HepG2 (cell line): ENCODE measurements around the gene CTDSPL2. TPM values are rescaled to one million over a fixed set of nuclear protein-coding genes. Genes with fewer than 3 reads are reported as not detected.
A peak's percentile ranks its signal among the peaks of the same experiment; 100 is the strongest.

Source experiments
- ATAC-seq: fragments of 200-7000 bp; cut with Tn5 transposase; 3 replicates; pipeline ENCODE4 v1.9.1; 2020; ENCODE audit warnings: mild to moderate bottlenecking, moderate library complexity
- BruUV-seq: library from RNA; stranded (reverse); fragments of 400-500 nt; replicated peaks from 2 replicates; lab custom pipeline; 2021; lab: Mats Ljungman, UMichigan
- CTCF ChIA-PET: fragments of 300-600 bp; formaldehyde crosslinking; extraction: SDS; loops from one replicate; lab custom pipeline; 2021; ENCODE audit warnings: low total read pairs, inconsistent platforms, low intra/inter-chr PET ratio; lab: Yijun Ruan, JAX
- POLR2A ChIA-PET: fragments of 350-600 bp; sonication (Branson Sonifier 250); formaldehyde crosslinking; loops from one replicate; lab custom pipeline; 2020; ENCODE audit warnings: antibody characterized with exemption, inconsistent platforms; lab: Yijun Ruan, JAX
- DNase-seq: peaks from one replicate; pipeline ENCODE4 v3.0.0-alpha.2; 2015; ENCODE audit warnings: low spot score
- FAIRE-seq: peaks from 3 replicates; lab custom pipeline; 2011; peaks lifted over from hg19 to GRCh38; lab: Jason Lieb, UNC
- H2AFZ ChIP-seq: one replicate; pipeline ENCODE4 v1.6.1; 2011; ENCODE audit warnings: low read length, inconsistent platforms
- H3K27ac ChIP-seq: fragments of 300-600 bp; 3 replicates; pipeline ENCODE4 v1.8.0; 2011; ENCODE audit warnings: mixed run types, mild to moderate bottlenecking, mixed read lengths, low read length, inconsistent platforms; ENCODE audit not compliant: insufficient read depth; ENCODE audit errors: extremely low read length
- H3K27me3 ChIP-seq, 2 experiments: fragments of 200-600 bp in 1 of 2; 2 replicates in 1 of 2; 3 replicates in 1 of 2; pipeline versions ENCODE4 v1.6.0 to v1.8.0; 2011; ENCODE audit warnings: low read length in 2 of 2, mild to moderate bottlenecking in 2 of 2, moderate library complexity in 2 of 2, inconsistent platforms in 1 of 2; ENCODE audit not compliant: insufficient read depth in 2 of 2, control insufficient read depth in 1 of 2
- H3K36me3 ChIP-seq, 2 experiments: fragments of 200-600 bp in 1 of 2; replicated peaks in 1 of 2; 2 replicates in 1 of 2; 3 replicates in 1 of 2; pipeline versions ENCODE4 v1.5.1 to v1.8.0; 2011; ENCODE audit warnings: low read length in 2 of 2, inconsistent platforms in 1 of 2; ENCODE audit not compliant: insufficient read depth in 2 of 2, control insufficient read depth in 1 of 2
- H3K4me1 ChIP-seq: 2 replicates; pipeline ENCODE4 v1.5.1; 2012; ENCODE audit warnings: low read length, inconsistent platforms; ENCODE audit not compliant: insufficient read depth
- H3K4me2 ChIP-seq: 2 replicates; pipeline ENCODE4 v1.6.0; 2011; ENCODE audit warnings: low read depth, low read length, inconsistent platforms
- H3K4me3 ChIP-seq, 3 experiments: fragments of 200-600 bp in 1 of 3; sonication (generic), shearing (Covaris generic) in 1 of 3; replicated peaks in 1 of 3; 2 replicates each; pipeline ENCODE4 v1.5.1; 2011 to 2016; ENCODE audit warnings: low read length in 3 of 3, inconsistent platforms in 2 of 3, low read depth in 2 of 3, mild to moderate bottlenecking in 2 of 3, control low read depth in 1 of 3, mixed read lengths in 1 of 3; ENCODE audit not compliant: insufficient read depth in 1 of 3
- H3K79me2 ChIP-seq: one replicate; pipeline ENCODE4 v1.6.1; 2011; ENCODE audit warnings: low read length, inconsistent platforms; ENCODE audit not compliant: insufficient read depth
- H3K9ac ChIP-seq: 2 replicates; pipeline ENCODE4 v1.6.0; 2011; ENCODE audit warnings: mild to moderate bottlenecking, low read depth, low read length, inconsistent platforms; ENCODE audit not compliant: insufficient read depth
- H3K9me3 ChIP-seq: 2 replicates; pipeline ENCODE4 v1.5.1; 2012; ENCODE audit warnings: mild to moderate bottlenecking, low read length
- H4K20me1 ChIP-seq: 2 replicates; pipeline ENCODE4 v1.6.0; 2011; ENCODE audit warnings: inconsistent platforms, mild to moderate bottlenecking, low read length, moderate library complexity; ENCODE audit not compliant: insufficient read depth
- HNRNPL ChIP-seq: fragments of 200-400 bp; formaldehyde crosslinking; IDR thresholded peaks from 2 replicates; pipeline ENCODE4 v1.6.1; 2017; ENCODE audit warnings: mild to moderate bottlenecking, low read depth, low read length
- KDM6A ChIP-seq: IDR thresholded peaks from 2 replicates; pipeline ENCODE4 v1.6.1; 2016; ENCODE audit warnings: low read depth
- MEF2D ChIP-seq: sonication (generic); formaldehyde crosslinking; IDR thresholded peaks from 2 replicates; pipeline ENCODE4 v1.5.1; 2020; ENCODE audit warnings: mild to moderate bottlenecking, missing genetic modification reagents
- NFKB2 ChIP-seq: sonication (generic); formaldehyde crosslinking; IDR thresholded peaks from 2 replicates; pipeline ENCODE4 v1.4.0; 2020; ENCODE audit warnings: missing genetic modification reagents, borderline replicate concordance
- RFXANK ChIP-seq: IDR thresholded peaks from 2 replicates; pipeline ENCODE4 v1.6.1; 2016
- SIN3A ChIP-seq: IDR thresholded peaks from 2 replicates; pipeline ENCODE4 v1.6.1; 2011; ENCODE audit warnings: low read depth, mild to moderate bottlenecking, control low read depth, low read length, borderline replicate concordance
- TEAD3 ChIP-seq: optimal IDR thresholded peaks from 2 replicates; pipeline ENCODE3; 2016; ENCODE audit warnings: borderline replicate concordance
- U2AF1 ChIP-seq: fragments of 200-400 bp; formaldehyde crosslinking; optimal IDR thresholded peaks from 2 replicates; pipeline ENCODE3; 2017; ENCODE audit warnings: mild to moderate bottlenecking, low read depth, low read length
- YEATS4 ChIP-seq: sonication (generic); formaldehyde crosslinking; IDR thresholded peaks from 2 replicates; pipeline ENCODE4 v1.4.0; 2020; ENCODE audit warnings: missing genetic modification reagents, borderline replicate concordance
- ZBTB38 ChIP-seq: sonication (generic); formaldehyde crosslinking; IDR thresholded peaks from 2 replicates; pipeline ENCODE4 v1.5.1; 2020; ENCODE audit warnings: mild to moderate bottlenecking, missing genetic modification reagents
- ZNF12 ChIP-seq: sonication (generic); formaldehyde crosslinking; IDR thresholded peaks from 2 replicates; pipeline ENCODE4 v1.5.0; 2020; ENCODE audit warnings: missing genetic modification reagents
- ZNF274 ChIP-seq: sonication (generic); formaldehyde crosslinking; IDR thresholded peaks from 2 replicates; pipeline ENCODE4 v1.5.1; 2020; ENCODE audit warnings: mild to moderate bottlenecking, missing genetic modification reagents
- ZNF292 ChIP-seq: sonication (generic); formaldehyde crosslinking; IDR thresholded peaks from 2 replicates; pipeline ENCODE4 v1.8.1; 2022; ENCODE audit warnings: mild to moderate bottlenecking, low read depth, missing genetic modification reagents, borderline replicate concordance
- ZNF431 ChIP-seq: sonication (generic); formaldehyde crosslinking; IDR thresholded peaks from 2 replicates; pipeline ENCODE4 v1.9.0; 2022; ENCODE audit warnings: missing genetic modification reagents, low read depth, mild to moderate bottlenecking, borderline replicate concordance
- ZNF441 ChIP-seq: sonication (generic); formaldehyde crosslinking; IDR thresholded peaks from 2 replicates; pipeline ENCODE4 v1.7.0; 2021; ENCODE audit warnings: missing genetic modification reagents, borderline replicate concordance
- ZNF547 ChIP-seq: sonication (generic); formaldehyde crosslinking; IDR thresholded peaks from 2 replicates; pipeline ENCODE4 v1.5.1; 2020; ENCODE audit warnings: mild to moderate bottlenecking, missing genetic modification reagents
- ZNF766 ChIP-seq: sonication (generic); formaldehyde crosslinking; IDR thresholded peaks from 2 replicates; pipeline ENCODE4 v1.5.0; 2020; ENCODE audit warnings: missing genetic modification reagents, borderline replicate concordance
- WGBS: methylation state at CpG from one replicate; pipeline ENCODE4 v1.1.6; 2017; ENCODE audit warnings: low lambda C conversion rate; 5-methylcytosine and 5-hydroxymethylcytosine counted together
- in situ Hi-C: cut with HindIII; loops from 2 replicates; pipeline ENCODE4 v1.10.0; 2017; ENCODE audit warnings: low pct_unique_long_range_greater_than_20kb; ENCODE audit not compliant: extremely low pct_ligation_motif_present
- intact Hi-C: fragments of 100-400 bp; cut with micrococcal nuclease; formaldehyde crosslinking; loops from one replicate; pipeline ENCODE4 v1.10.0; 2022; ENCODE audit not compliant: unreplicated experiment
- polyA plus RNA-seq, 8 experiments: library from polyadenylated mRNA; depleted of rRNA in 3 of 8; stranded (reverse) in 7 of 8; unstranded in 1 of 8; fragments of >200 nt; fragmentation: Illumina TruSeq in 4 of 8; extraction: Trizol in 4 of 8; gene quantifications; 2 replicates each; pipeline versions ENCODE4 v1.2.1 to v1.2.3, GENCODE V29; 2011 to 2016; ENCODE audit warnings: low read depth in 4 of 8, missing spikeins in 1 of 8, mixed read lengths in 1 of 8; ENCODE audit not compliant: insufficient read depth in 1 of 8
- total RNA-seq, 5 experiments: library from RNA; depleted of rRNA; stranded (reverse); fragments of >200 nt; fragmentation: Illumina TruSeq; extraction: Trizol; gene quantifications; 2 replicates each; pipeline ENCODE4 v1.2.3, GENCODE V29; 2016; ENCODE audit warnings: low read depth in 1 of 5
- TF ChIP-seq, protein P1 (sequence below): sonication (generic); formaldehyde crosslinking; IDR thresholded peaks from 2 replicates; pipeline ENCODE4 v1.5.1; 2020; ENCODE audit warnings: missing genetic modification reagents, mild to moderate bottlenecking, borderline replicate concordance
- TF ChIP-seq, protein P2 (sequence below): sonication (generic); formaldehyde crosslinking; IDR thresholded peaks from 2 replicates; pipeline ENCODE4 v1.4.0; 2020; ENCODE audit warnings: missing genetic modification reagents, borderline replicate concordance

The CTDSPL2 gene
- total and polyA plus RNA-seq, 2 of the 13 experiments (the other 11 are each of a cell fraction or from before 2014, with no cell fraction given): 37.4 to 56.2 TPM

DNA sequence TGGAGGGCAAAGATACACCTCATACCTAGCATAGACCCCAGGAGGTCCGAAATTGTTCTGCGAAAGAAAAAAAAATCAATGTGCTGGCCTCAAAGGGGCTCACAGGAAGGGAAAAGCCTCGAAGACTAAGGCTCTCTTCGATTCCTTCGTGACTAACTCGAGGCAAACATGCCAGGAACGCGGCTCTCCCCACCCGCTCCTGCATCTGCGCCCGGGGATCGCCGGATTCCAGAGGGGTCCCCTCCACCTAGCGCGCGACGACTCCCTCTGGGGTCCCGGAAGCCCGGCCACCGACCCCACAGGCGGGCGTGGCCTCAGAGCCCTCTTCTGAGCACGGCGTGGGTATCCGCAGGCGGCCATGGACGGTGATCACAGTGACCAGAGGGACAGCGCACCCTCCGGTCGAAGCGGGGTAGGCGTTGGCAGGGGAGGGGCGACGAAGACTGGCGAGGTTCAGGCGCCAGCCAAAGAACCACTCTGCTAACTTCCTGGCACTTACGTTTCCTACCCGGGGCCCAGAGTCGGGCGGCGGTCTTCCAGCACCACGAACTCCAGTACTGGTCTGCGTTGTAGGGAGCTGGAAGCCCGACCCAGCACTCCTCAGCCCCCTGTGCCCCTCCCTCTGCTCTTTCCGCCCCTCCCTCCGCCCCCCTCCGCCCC, 109.0 kb downstream of the CTDSPL2 start:
- H3K27ac ChIP-seq: peak overlapping the region; percentile 94
- peaks cover 37% of the 10 kb centered on the region for H3K4me1 ChIP-seq
- H4K20me1 ChIP-seq: peaks cover 14% of the 10 kb centered on the region; the same call in 1 of the 2 replicates
- H3K4me3 ChIP-seq: peak overlapping the region; percentile 70 to 89 (median 82)
- peaks cover 2 to 5% of the 10 kb centered on the region in 2 experiments; a peak in 2 of 5 replicates for H3K36me3 ChIP-seq
- in situ Hi-C loops: no loop called here
- DNase-seq (peak; percentile 77), ATAC-seq (peak; percentile 88), FAIRE-seq (no peak)
- intact Hi-C loops: no loop called here
- whole genome bisulfite sequencing: 2% methylated on average over 3 of the region's 47 CpGs
- no peaks in the 10 kb centered on the region for H3K9me3 ChIP-seq
- CTCF ChIA-PET: interaction anchor here (0.9 kb wide), 1 partner anchor 14 kb away, joined by 3 read pairs; no protein-coding TSS in a partner anchor
- H3K4me2 ChIP-seq: peak overlapping the region; percentile 79
- H3K79me2 ChIP-seq: peaks cover 38% of the 10 kb centered on the region
- peak overlapping the region; percentile 81 for H3K9ac ChIP-seq
- H2AFZ ChIP-seq: no peak overlapping the region
- POLR2A ChIA-PET: interaction anchor here (0.7 to 2.6 kb wide), 11 partner anchors 8 to 248 kb away, joined by 3 to 22 read pairs (median 4); partner anchors contain the start of genes B2M, CTDSPL2, GOLM2 and PATL2
- BruUV-seq: no TSS peak
- no peaks in the 10 kb centered on the region; a peak in 1 of 5 replicates for H3K27me3 ChIP-seq
- TF ChIP-seq ZNF766 (CRISPR knock-in tag): peak; percentile 42; the same call in 1 of the 2 replicates
- peak; percentile 79; the same call in 1 of the 2 replicates for TF ChIP-seq NFKB2 (CRISPR knock-in tag)
- TF ChIP-seq YEATS4 (CRISPR knock-in tag): peak; percentile 9; the same call in 1 of the 2 replicates
- peak; percentile 68; the same call in 1 of the 2 replicates for TF ChIP-seq SIN3A
- peak; percentile 82; the same call in 1 of the 2 replicates for TF ChIP-seq ZNF431 (CRISPR knock-in tag)
- TF ChIP-seq TEAD3 (CRISPR knock-in tag): peak; percentile 5
- 0 out of 2 replicates have a peak, but pooled peaks have one; percentile 64 for TF ChIP-seq MEF2D (CRISPR knock-in tag)
- TF ChIP-seq RFXANK (CRISPR knock-in tag): no peak
- TF ChIP-seq, protein P1, sequence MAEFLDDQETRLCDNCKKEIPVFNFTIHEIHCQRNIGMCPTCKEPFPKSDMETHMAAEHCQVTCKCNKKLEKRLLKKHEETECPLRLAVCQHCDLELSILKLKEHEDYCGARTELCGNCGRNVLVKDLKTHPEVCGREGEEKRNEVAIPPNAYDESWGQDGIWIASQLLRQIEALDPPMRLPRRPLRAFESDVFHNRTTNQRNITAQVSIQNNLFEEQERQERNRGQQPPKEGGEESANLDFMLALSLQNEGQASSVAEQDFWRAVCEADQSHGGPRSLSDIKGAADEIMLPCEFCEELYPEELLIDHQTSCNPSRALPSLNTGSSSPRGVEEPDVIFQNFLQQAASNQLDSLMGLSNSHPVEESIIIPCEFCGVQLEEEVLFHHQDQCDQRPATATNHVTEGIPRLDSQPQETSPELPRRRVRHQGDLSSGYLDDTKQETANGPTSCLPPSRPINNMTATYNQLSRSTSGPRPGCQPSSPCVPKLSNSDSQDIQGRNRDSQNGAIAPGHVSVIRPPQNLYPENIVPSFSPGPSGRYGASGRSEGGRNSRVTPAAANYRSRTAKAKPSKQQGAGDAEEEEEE (CRISPR knock-in tag): no peak
- TF ChIP-seq ZNF274 (CRISPR knock-in tag): peak; percentile 60
- 0 out of 2 replicates have a peak, but pooled peaks have one; percentile 20 for TF ChIP-seq ZNF547
- peak; percentile 85 for TF ChIP-seq HNRNPL
- TF ChIP-seq, protein P2, sequence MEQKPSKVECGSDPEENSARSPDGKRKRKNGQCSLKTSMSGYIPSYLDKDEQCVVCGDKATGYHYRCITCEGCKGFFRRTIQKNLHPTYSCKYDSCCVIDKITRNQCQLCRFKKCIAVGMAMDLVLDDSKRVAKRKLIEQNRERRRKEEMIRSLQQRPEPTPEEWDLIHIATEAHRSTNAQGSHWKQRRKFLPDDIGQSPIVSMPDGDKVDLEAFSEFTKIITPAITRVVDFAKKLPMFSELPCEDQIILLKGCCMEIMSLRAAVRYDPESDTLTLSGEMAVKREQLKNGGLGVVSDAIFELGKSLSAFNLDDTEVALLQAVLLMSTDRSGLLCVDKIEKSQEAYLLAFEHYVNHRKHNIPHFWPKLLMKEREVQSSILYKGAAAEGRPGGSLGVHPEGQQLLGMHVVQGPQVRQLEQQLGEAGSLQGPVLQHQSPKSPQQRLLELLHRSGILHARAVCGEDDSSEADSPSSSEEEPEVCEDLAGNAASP (CRISPR knock-in tag): 0 out of 2 replicates have a peak, but pooled peaks have one; percentile 37
- peak; percentile 50; the same call in 1 of the 2 replicates for TF ChIP-seq ZNF12 (CRISPR knock-in tag)
- TF ChIP-seq ZNF441 (CRISPR knock-in tag): peak; percentile 18; the same call in 1 of the 2 replicates
- TF ChIP-seq ZBTB38: no peak
- 0 out of 2 replicates have a peak, but pooled peaks have one; percentile 39 for TF ChIP-seq ZNF292 (CRISPR knock-in tag)
- TF ChIP-seq KDM6A (CRISPR knock-in tag): 0 out of 2 replicates have a peak, but pooled peaks have one; percentile 17
- no peak for TF ChIP-seq U2AF1
